ENCODE measurements around the gene RIBC2. TPM values are rescaled to one million over a fixed set of nuclear protein-coding genes. Genes with fewer than 3 reads are reported as not detected.

RIBC2 gene
- polyA plus RNA-seq, 10 donors: 1.3 to 4.8 (median 2.0) TPM

GRCh38 chr22:45472426-45472825 is 58.9 kb downstream of the RIBC2 start:
- DNase-seq: no peak

GRCh38 chr22:45473626-45474237 is 60.2 kb downstream of the RIBC2 start:
- DNase-seq: no peak

GRCh38 chr22:45475063-45475747 is 61.7 kb downstream of the RIBC2 start:
- peak in 1 of 3 donors; percentile 79 for DNase-seq

- peak in 1 of 3 donors; percentile 59 for DNase-seq
Measured at GRCh38 chr22:45475851-45476514, 62.5 kb downstream of the RIBC2 start.

GRCh38 chr22:45476814-45477213 is 63.3 kb downstream of the RIBC2 start:
- no peak for DNase-seq

GRCh38 chr22:45477366-45478107 is 64.0 kb downstream of the RIBC2 start:
- DNase-seq: no peak

- peak in 2 of 3 donors; percentile 89 to 91 for DNase-seq
Measured at GRCh38 chr22:45478108-45478771, 64.7 kb downstream of the RIBC2 start.

GRCh38 chr22:45480717-45481116 is 67.2 kb downstream of the RIBC2 start:
- no peak for DNase-seq

GRCh38 chr22:45481661-45482060 is 68.2 kb downstream of the RIBC2 start:
- DNase-seq: no peak

Other genes starting within 250 kb of the RIBC2 start
- 10 to 100 TPM; 16.0 to 29.6 (median 22.6) TPM for gene NUP50, start 249.8 kb upstream of the RIBC2 start, polyA plus RNA-seq (ENCODE audit: insufficient read length in 10 of 10)
- gene KIAA0930, start 172.8 kb upstream of the RIBC2 start, polyA plus RNA-seq (ENCODE audit: insufficient read length in 10 of 10): 10 to 100 TPM; 11.2 to 25.0 (median 15.3) TPM
- under 1 TPM in 1 of 10 donors, not detected in 9; 0.11 TPM for gene UPK3A, start 128.7 kb upstream of the RIBC2 start, polyA plus RNA-seq (ENCODE audit: insufficient read length in 10 of 10)
- 10 to 100 TPM in 9 of 10 donors, 1 to 10 TPM in 1; 9.2 to 80.0 (median 18.7) TPM for gene FAM118A, start 103.8 kb upstream of the RIBC2 start, polyA plus RNA-seq (ENCODE audit: insufficient read length in 10 of 10)
- gene SMC1B, start 94 bp upstream of the RIBC2 start, polyA plus RNA-seq (ENCODE audit: insufficient read length in 10 of 10): 1 to 10 TPM in 1 of 10 donors, under 1 TPM in 9; 0.05 to 1.1 (median 0.09) TPM
- gene FBLN1, start 89.2 kb downstream of the RIBC2 start, polyA plus RNA-seq (ENCODE audit: insufficient read length in 10 of 10): 100 to 1,000 TPM; 110 to 365 (median 157) TPM